H9 (cell line): ENCODE results near the gene DENND4A. TPM values are rescaled to one million over a fixed set of nuclear protein-coding genes. Genes with fewer than 3 reads are reported as not detected.

Experiments
- DNase-seq: peaks from one replicate; pipeline ENCODE4 v3.0.0-alpha.2; 2017
- H2AFZ ChIP-seq: one replicate; pipeline ENCODE4 v1.6.1; 2013; ENCODE audit warnings: mild to moderate bottlenecking, low read length, control low read depth, moderate library complexity
- H2AK5ac ChIP-seq: 2 replicates; pipeline ENCODE4 v1.6.1; 2013; ENCODE audit warnings: low read length, control low read depth, mixed read lengths; ENCODE audit not compliant: insufficient read length
- H2BK120ac ChIP-seq: one replicate; pipeline ENCODE4 v1.6.1; 2013; ENCODE audit warnings: low read depth, mild to moderate bottlenecking, low read length, control low read depth, inconsistent platforms; ENCODE audit not compliant: poor library complexity, severe bottlenecking
- H2BK12ac ChIP-seq: 2 replicates; pipeline ENCODE4 v1.6.1; 2013; ENCODE audit warnings: low read length, control low read depth, mixed read lengths, low read depth; ENCODE audit not compliant: insufficient read length
- H2BK15ac ChIP-seq: 2 replicates; pipeline ENCODE4 v1.6.1; 2013; ENCODE audit warnings: low read depth, low read length, control low read depth
- H2BK20ac ChIP-seq: one replicate; pipeline ENCODE4 v1.6.1; 2013; ENCODE audit warnings: low read depth, mild to moderate bottlenecking, low read length, control low read depth, inconsistent platforms; ENCODE audit not compliant: poor library complexity, severe bottlenecking
- H2BK5ac ChIP-seq: 2 replicates; pipeline ENCODE4 v1.6.1; 2013; ENCODE audit warnings: low read length, control low read depth, mixed read lengths; ENCODE audit not compliant: insufficient read length
- H3K14ac ChIP-seq: 2 replicates; pipeline ENCODE4 v1.6.1; 2013; ENCODE audit warnings: low read length, control low read depth; ENCODE audit not compliant: insufficient read depth
- H3K18ac ChIP-seq: 2 replicates; pipeline ENCODE4 v1.6.1; 2013; ENCODE audit warnings: low read depth, mild to moderate bottlenecking, mixed read lengths, low read length, control low read depth; ENCODE audit not compliant: insufficient read length
- H3K23ac ChIP-seq: 2 replicates; pipeline ENCODE4 v1.6.1; 2013; ENCODE audit warnings: low read length, control low read depth, mixed read lengths, low read depth; ENCODE audit not compliant: insufficient read length
- H3K23me2 ChIP-seq: 2 replicates; pipeline ENCODE4 v1.6.1; 2013; ENCODE audit warnings: low read depth, mild to moderate bottlenecking, mixed read lengths, low read length, control low read depth; ENCODE audit not compliant: insufficient read length, poor library complexity, severe bottlenecking
- H3K27ac ChIP-seq: 2 replicates; pipeline ENCODE4 v1.5.1; 2013; ENCODE audit warnings: low read length, control low read depth, mixed read lengths, low read depth; ENCODE audit not compliant: insufficient read length
- H3K27me3 ChIP-seq: 2 replicates; pipeline ENCODE4 v1.6.1; 2013; ENCODE audit warnings: low read length, control low read depth, inconsistent platforms; ENCODE audit not compliant: insufficient read depth
- H3K4ac ChIP-seq: 2 replicates; pipeline ENCODE4 v1.6.1; 2013; ENCODE audit warnings: low read depth, mild to moderate bottlenecking, control low read depth, inconsistent platforms, low read length, moderate library complexity
- H3K4me1 ChIP-seq: 2 replicates; pipeline ENCODE4 v1.6.1; 2013; ENCODE audit warnings: low read length, control low read depth, inconsistent platforms; ENCODE audit not compliant: insufficient read depth
- H3K4me2 ChIP-seq: 2 replicates; pipeline ENCODE4 v1.6.1; 2013; ENCODE audit warnings: low read length, control low read depth, mixed read lengths; ENCODE audit not compliant: insufficient read length, insufficient read depth
- H3K56ac ChIP-seq: 2 replicates; pipeline ENCODE4 v1.6.1; 2013; ENCODE audit warnings: low read depth, mild to moderate bottlenecking, mixed read lengths, low read length, control low read depth; ENCODE audit not compliant: insufficient read length
- H3K79me1 ChIP-seq: 2 replicates; pipeline ENCODE4 v1.6.1; 2013; ENCODE audit warnings: low read depth, mild to moderate bottlenecking, moderate library complexity, low read length, control low read depth, inconsistent platforms; ENCODE audit not compliant: insufficient read depth, poor library complexity, severe bottlenecking
- H3K79me2 ChIP-seq: 2 replicates; pipeline ENCODE4 v1.6.1; 2013; ENCODE audit warnings: low read length, control low read depth, inconsistent platforms; ENCODE audit not compliant: insufficient read depth
- H3K9ac ChIP-seq: 2 replicates; pipeline ENCODE4 v1.6.1; 2013; ENCODE audit warnings: low read length, control low read depth, mixed read lengths; ENCODE audit not compliant: insufficient read length; ENCODE audit errors: extremely low read depth
- H3K9me3 ChIP-seq: one replicate; pipeline ENCODE4 v1.6.1; 2013; ENCODE audit warnings: low read depth, low read length, inconsistent platforms; ENCODE audit not compliant: control insufficient read depth
- H3T11ph ChIP-seq: one replicate; pipeline ENCODE4 v1.6.1; 2013; ENCODE audit warnings: mild to moderate bottlenecking, low read length, control low read depth, inconsistent platforms
- H4K20me1 ChIP-seq: one replicate; pipeline ENCODE4 v1.6.1; 2013; ENCODE audit not compliant: control insufficient read depth, insufficient read length, insufficient read depth
- H4K5ac ChIP-seq: 2 replicates; pipeline ENCODE4 v1.6.1; 2013; ENCODE audit warnings: low read depth, mild to moderate bottlenecking, mixed read lengths, low read length, control low read depth; ENCODE audit not compliant: insufficient read length
- H4K8ac ChIP-seq: replicated peaks from 2 replicates; pipeline ENCODE4 v1.6.1; 2013; ENCODE audit warnings: low read length, control low read depth, mixed read lengths, low read depth; ENCODE audit not compliant: insufficient read length
- H4K91ac ChIP-seq: 2 replicates; pipeline ENCODE4 v1.6.1; 2013; ENCODE audit warnings: low read depth, mild to moderate bottlenecking, moderate library complexity, mixed read lengths, low read length, control low read depth; ENCODE audit not compliant: insufficient read length
- H3K27ac Mint-ChIP-seq, 3 experiments: 2 replicates in 2 of 3; 3 replicates in 1 of 3; pipeline ENCODE4 v1.8.0; 2020 to 2021; ENCODE audit warnings: mixed read lengths in 3 of 3, mild to moderate bottlenecking in 1 of 3, moderate library complexity in 1 of 3
- H3K27me3 Mint-ChIP-seq: 2 replicates; pipeline ENCODE4 v1.8.0; 2021; ENCODE audit warnings: low read depth, mild to moderate bottlenecking, moderate library complexity, mixed read lengths
- H3K36me3 Mint-ChIP-seq, 3 experiments: 2 replicates in 2 of 3; 3 replicates in 1 of 3; pipeline ENCODE4 v1.8.0; 2020 to 2021; ENCODE audit warnings: low read depth in 3 of 3, mixed read lengths in 3 of 3; ENCODE audit not compliant: insufficient read depth in 1 of 3
- H3K4me1 Mint-ChIP-seq, 2 experiments: 2 replicates each; pipeline ENCODE4 v1.8.0; 2020; ENCODE audit warnings: mixed read lengths in 2 of 2
- H3K4me3 Mint-ChIP-seq, 2 experiments: 2 replicates in 1 of 2; 3 replicates in 1 of 2; pipeline ENCODE4 v1.8.0; 2020 to 2021; ENCODE audit warnings: mild to moderate bottlenecking in 2 of 2, mixed read lengths in 2 of 2, moderate library complexity in 1 of 2
- H3K9me3 Mint-ChIP-seq, 2 experiments: 2 replicates in 1 of 2; 3 replicates in 1 of 2; pipeline ENCODE4 v1.8.0; 2020; ENCODE audit warnings: mild to moderate bottlenecking in 2 of 2, mixed read lengths in 2 of 2, moderate library complexity in 1 of 2
- WGBS: extraction: QIAGEN DNeasy Blood & Tissue Kit; methylation state at CpG from one replicate; pipeline ENCODE4 v1.1.7; 2013; ENCODE audit warnings: missing lambda C conversion rate, low lambda C conversion rate, mixed read lengths; ENCODE audit not compliant: insufficient read length; ENCODE audit errors: extremely low coverage; 5-methylcytosine and 5-hydroxymethylcytosine counted together
- total RNA-seq: library from RNA; stranded (reverse); gene quantifications from 2 replicates; pipeline ENCODE4 v1.2.1, GENCODE V29; 2021
- TF ChIP-seq, protein P1 (sequence below): fragments of 200-600 bp; sonication (generic); conservative IDR thresholded peaks from 3 replicates; pipeline ENCODE4 v1.8.0; 2021; ENCODE audit warnings: antibody characterized with exemption, mild to moderate bottlenecking

The DENND4A gene
- total RNA-seq, 1 experiment from 2014 or later = 4.7 TPM

DNA sequence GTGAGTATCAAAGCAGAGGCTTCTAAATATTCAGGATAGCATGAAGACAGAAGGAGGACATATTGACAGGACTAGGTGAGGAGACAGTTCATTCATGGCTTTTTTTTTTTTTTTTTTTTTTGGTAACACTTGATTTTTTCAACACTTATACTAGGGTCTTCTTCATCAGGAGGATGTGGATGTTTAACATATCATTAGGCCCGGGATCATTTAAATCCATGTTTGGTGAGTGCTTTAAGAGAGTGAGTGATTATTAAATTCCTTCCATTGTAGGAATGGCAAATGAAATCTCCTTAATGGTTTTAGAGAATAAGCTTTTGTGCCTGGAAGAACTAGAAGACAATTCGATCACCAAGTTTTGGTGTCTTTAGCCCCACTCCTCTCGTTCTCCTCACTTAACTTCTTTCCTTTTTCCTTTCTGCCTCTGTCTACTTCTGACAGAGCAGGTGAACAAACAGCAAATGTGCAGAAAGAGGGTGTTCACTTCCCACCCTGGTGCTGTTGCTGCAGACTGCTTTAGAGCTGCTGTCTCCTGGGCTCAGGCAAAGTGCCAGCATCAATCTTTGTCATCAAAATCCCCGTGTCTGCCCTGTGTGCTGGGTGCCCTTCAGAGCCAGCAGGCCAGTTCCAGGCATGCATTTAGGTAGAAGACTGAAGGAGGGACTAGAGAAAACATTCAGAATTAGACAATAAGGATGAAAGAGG is 41.6 kb upstream of the DENND4A start:
- H3K4ac ChIP-seq = no peak overlapping the region
- H3K9me3 ChIP-seq = no peaks in the 10 kb centered on the region
- H3K79me2 ChIP-seq = no peaks in the 10 kb centered on the region
- H3K27ac Mint-ChIP-seq = peak overlapping the region; percentile 88 to 98 (median 93)
- H4K5ac ChIP-seq = no peak overlapping the region
- H4K91ac ChIP-seq = no peak overlapping the region
- H2BK5ac ChIP-seq = peak overlapping the region; percentile 45
- H3K27me3 Mint-ChIP-seq = no peaks in the 10 kb centered on the region; the same call in 1 of the 2 replicates
- peaks cover 12% of the 10 kb centered on the region; the same call in 1 of the 2 replicates for H3K4me1 ChIP-seq
- no peak overlapping the region for H2AFZ ChIP-seq
- peak overlapping the region in 1 of 2 experiments; percentile 39; a peak in 2 of 5 replicates for H3K4me3 Mint-ChIP-seq
- H2BK20ac ChIP-seq = no peak overlapping the region
- H3K14ac ChIP-seq = peak overlapping the region; percentile 48
- H3K79me1 ChIP-seq = no peaks in the 10 kb centered on the region
- H3K4me2 ChIP-seq = no peak overlapping the region
- H3K18ac ChIP-seq = no peak overlapping the region
- no peak overlapping the region for H3K23ac ChIP-seq
- H2BK12ac ChIP-seq = peak overlapping the region; percentile 85
- DNase-seq = no peak
- no peak overlapping the region for H2BK120ac ChIP-seq
- H3K23me2 ChIP-seq = no peaks in the 10 kb centered on the region
- no peaks in the 10 kb centered on the region; a peak in 2 of 5 replicates for H3K9me3 Mint-ChIP-seq
- peak overlapping the region; percentile 89 for H3K27ac ChIP-seq
- H2BK15ac ChIP-seq = peak overlapping the region; percentile 81; the same call in 1 of the 2 replicates
- H2AK5ac ChIP-seq = no peak overlapping the region
- H4K20me1 ChIP-seq = no peaks in the 10 kb centered on the region
- H3K56ac ChIP-seq = no peak overlapping the region
- no peaks in the 10 kb centered on the region; a peak in 1 of 7 replicates for H3K36me3 Mint-ChIP-seq
- no peak overlapping the region for H3K9ac ChIP-seq
- TF ChIP-seq, protein P1, sequence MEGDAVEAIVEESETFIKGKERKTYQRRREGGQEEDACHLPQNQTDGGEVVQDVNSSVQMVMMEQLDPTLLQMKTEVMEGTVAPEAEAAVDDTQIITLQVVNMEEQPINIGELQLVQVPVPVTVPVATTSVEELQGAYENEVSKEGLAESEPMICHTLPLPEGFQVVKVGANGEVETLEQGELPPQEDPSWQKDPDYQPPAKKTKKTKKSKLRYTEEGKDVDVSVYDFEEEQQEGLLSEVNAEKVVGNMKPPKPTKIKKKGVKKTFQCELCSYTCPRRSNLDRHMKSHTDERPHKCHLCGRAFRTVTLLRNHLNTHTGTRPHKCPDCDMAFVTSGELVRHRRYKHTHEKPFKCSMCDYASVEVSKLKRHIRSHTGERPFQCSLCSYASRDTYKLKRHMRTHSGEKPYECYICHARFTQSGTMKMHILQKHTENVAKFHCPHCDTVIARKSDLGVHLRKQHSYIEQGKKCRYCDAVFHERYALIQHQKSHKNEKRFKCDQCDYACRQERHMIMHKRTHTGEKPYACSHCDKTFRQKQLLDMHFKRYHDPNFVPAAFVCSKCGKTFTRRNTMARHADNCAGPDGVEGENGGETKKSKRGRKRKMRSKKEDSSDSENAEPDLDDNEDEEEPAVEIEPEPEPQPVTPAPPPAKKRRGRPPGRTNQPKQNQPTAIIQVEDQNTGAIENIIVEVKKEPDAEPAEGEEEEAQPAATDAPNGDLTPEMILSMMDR = no peak
- H3K4me1 Mint-ChIP-seq = peaks cover 27 to 37% of the 10 kb centered on the region in 2 experiments
- no CpG with 5 or more reads among the region's 4 CpGs for WGBS
- no peaks in the 10 kb centered on the region for H3K27me3 ChIP-seq
- no peak overlapping the region for H3T11ph ChIP-seq
- no peak overlapping the region for H4K8ac ChIP-seq
